Neural cell (in vitro differentiated cells): ENCODE results near the gene TLCD2. TPM values are rescaled to one million over a fixed set of nuclear protein-coding genes. Genes with fewer than 3 reads are reported as not detected.
"Not testable (repeated sequence)": the region's sequence is repeated elsewhere in the genome, so short reads cannot be mapped to it uniquely, and the experiment has no call there.

ENCODE experiments used
- H2AFZ ChIP-seq: fragments of 200-600, 300-800 bp; sonication (generic), shearing (Covaris generic); 2 replicates; pipeline ENCODE4 v1.6.0; 2014; ENCODE audit warnings: low read depth, mild to moderate bottlenecking, antibody characterized with exemption, low read length, moderate library complexity
- H3F3A ChIP-seq: fragments of 200-600 bp; shearing (Covaris generic); 2 replicates; pipeline ENCODE4 v1.6.1; 2016; ENCODE audit warnings: mild to moderate bottlenecking, moderate library complexity, mixed read lengths, antibody characterized with exemption, low read length; ENCODE audit not compliant: insufficient read depth, poor library complexity, severe bottlenecking
- H3K27ac ChIP-seq: fragments of 200-600, 300-800 bp; sonication (generic), shearing (Covaris generic); 2 replicates; pipeline ENCODE4 v1.5.1; 2014; ENCODE audit warnings: mild to moderate bottlenecking, low read length, moderate library complexity
- H3K27me3 ChIP-seq: fragments of 300-800, 200-600 bp; sonication (generic), shearing (Covaris generic); 2 replicates; pipeline ENCODE4 v1.6.0; 2014; ENCODE audit warnings: mild to moderate bottlenecking, low read depth, low read length, moderate library complexity; ENCODE audit not compliant: insufficient read depth
- H3K36me3 ChIP-seq: fragments of 300-800, 200-600 bp; sonication (generic), shearing (Covaris generic); 2 replicates; pipeline ENCODE4 v1.5.1; 2014; ENCODE audit warnings: mild to moderate bottlenecking, antibody characterized with exemption, low read length, moderate library complexity; ENCODE audit not compliant: insufficient read depth
- H3K4me2 ChIP-seq: fragments of 300-800, 200-600 bp; sonication (generic), shearing (Covaris generic); 2 replicates; pipeline ENCODE4 v1.6.0; 2014; ENCODE audit warnings: mild to moderate bottlenecking, low read length
- H3K4me3 ChIP-seq: fragments of 300-800, 200-600 bp; sonication (generic), shearing (Covaris generic); 2 replicates; pipeline ENCODE4 v1.5.1; 2014; ENCODE audit warnings: mild to moderate bottlenecking, low read length, moderate library complexity
- H3K79me2 ChIP-seq: fragments of 200-600 bp; shearing (Covaris generic); replicated peaks from 2 replicates; pipeline ENCODE4 v1.6.0; 2014; ENCODE audit warnings: mild to moderate bottlenecking, low read length, moderate library complexity; ENCODE audit not compliant: insufficient read depth
- H3K9ac ChIP-seq: fragments of 300-800, 200-600 bp; sonication (generic), shearing (Covaris generic); 2 replicates; pipeline ENCODE4 v1.6.1; 2016; ENCODE audit warnings: mild to moderate bottlenecking, low read length, mixed read lengths
- H3K9me2 ChIP-seq: fragments of 200-600 bp; shearing (Covaris generic); 2 replicates; pipeline ENCODE4 v1.6.1; 2016; ENCODE audit warnings: mild to moderate bottlenecking, low read length, mixed read lengths; ENCODE audit not compliant: insufficient read depth
- H3K9me3 ChIP-seq: fragments of 200-600, 300-800 bp; sonication (generic), shearing (Covaris generic); 2 replicates; pipeline ENCODE4 v1.6.1; 2016; ENCODE audit warnings: mild to moderate bottlenecking, mixed run types, low read length, moderate library complexity, mixed read lengths
- H4K20me1 ChIP-seq: fragments of 200-600 bp; shearing (Covaris generic); 2 replicates; pipeline ENCODE4 v1.6.1; 2016; ENCODE audit warnings: mild to moderate bottlenecking, mixed run types; ENCODE audit not compliant: insufficient read depth
- EP300 ChIP-seq: fragments of 450-650 bp; conservative IDR thresholded peaks from 2 replicates; pipeline ENCODE4 v1.6.1; 2014; ENCODE audit warnings: antibody characterized with exemption, mild to moderate bottlenecking, moderate library complexity; ENCODE audit not compliant: poor library complexity, severe bottlenecking
- EZH2 ChIP-seq: fragments of 200-600, 300-800 bp; shearing (Covaris generic), sonication (generic); IDR thresholded peaks from 2 replicates; pipeline ENCODE4 v1.6.1; 2014; ENCODE audit warnings: antibody characterized with exemption, low read length, borderline replicate concordance, mild to moderate bottlenecking; ENCODE audit not compliant: insufficient read depth, poor library complexity, severe bottlenecking
- MXI1 ChIP-seq: fragments of 450-650 bp; conservative IDR thresholded peaks from 2 replicates; pipeline ENCODE4 v1.6.1; 2014; ENCODE audit warnings: antibody characterized with exemption, mild to moderate bottlenecking; ENCODE audit not compliant: poor library complexity, severe bottlenecking
- POLR2AphosphoS5 ChIP-seq: IDR thresholded peaks from 2 replicates; pipeline ENCODE4 v1.6.1; 2012
- RAD21 ChIP-seq: fragments of 450-650 bp; conservative IDR thresholded peaks from 2 replicates; pipeline ENCODE4 v1.6.1; 2014; ENCODE audit warnings: antibody characterized with exemption, mild to moderate bottlenecking, moderate library complexity
- REST ChIP-seq: IDR thresholded peaks from 2 replicates; pipeline ENCODE4 v1.6.1; 2012; ENCODE audit warnings: borderline replicate concordance
- SMC3 ChIP-seq: fragments of 450-650 bp; conservative IDR thresholded peaks from 2 replicates; pipeline ENCODE4 v1.6.1; 2014; ENCODE audit warnings: antibody characterized with exemption, mild to moderate bottlenecking, moderate library complexity; ENCODE audit not compliant: poor library complexity
- TAF1 ChIP-seq: IDR thresholded peaks from 2 replicates; pipeline ENCODE4 v1.6.1; 2012; ENCODE audit warnings: low read depth
- polyA plus RNA-seq: library from polyadenylated mRNA; depleted of rRNA; stranded (reverse); fragments of >200 nt; gene quantifications from 2 replicates; pipeline ENCODE4 v1.2.3, GENCODE V29; 2014
- TF ChIP-seq, protein P1 (sequence below): fragments of 450-650 bp; IDR thresholded peaks from 2 replicates; pipeline ENCODE4 v1.5.1; 2014; ENCODE audit warnings: antibody characterized with exemption, mild to moderate bottlenecking, moderate library complexity; ENCODE audit not compliant: poor library complexity, severe bottlenecking

Gene TLCD2
- polyA plus RNA-seq, 1 donor from 2014 or later = 0.14 TPM

- no peaks in the 10 kb centered on the region for H3F3A ChIP-seq
- peak within 1 kb of the TSS; percentile 76 for H3K4me2 ChIP-seq
- H2AFZ ChIP-seq = peak within 1 kb of the TSS; percentile 63
- no peaks in the 10 kb centered on the region for H3K9me2 ChIP-seq
- no peaks in the 10 kb centered on the region for H3K27me3 ChIP-seq
- H3K9ac ChIP-seq = peak within 1 kb of the TSS; percentile 64
- no peaks in the 10 kb centered on the region for H4K20me1 ChIP-seq
- peak within 1 kb of the TSS; percentile 80 for H3K4me3 ChIP-seq
- peak; percentile 94 for TF ChIP-seq MXI1
- no peak for TF ChIP-seq RAD21
- TF ChIP-seq, protein P1, sequence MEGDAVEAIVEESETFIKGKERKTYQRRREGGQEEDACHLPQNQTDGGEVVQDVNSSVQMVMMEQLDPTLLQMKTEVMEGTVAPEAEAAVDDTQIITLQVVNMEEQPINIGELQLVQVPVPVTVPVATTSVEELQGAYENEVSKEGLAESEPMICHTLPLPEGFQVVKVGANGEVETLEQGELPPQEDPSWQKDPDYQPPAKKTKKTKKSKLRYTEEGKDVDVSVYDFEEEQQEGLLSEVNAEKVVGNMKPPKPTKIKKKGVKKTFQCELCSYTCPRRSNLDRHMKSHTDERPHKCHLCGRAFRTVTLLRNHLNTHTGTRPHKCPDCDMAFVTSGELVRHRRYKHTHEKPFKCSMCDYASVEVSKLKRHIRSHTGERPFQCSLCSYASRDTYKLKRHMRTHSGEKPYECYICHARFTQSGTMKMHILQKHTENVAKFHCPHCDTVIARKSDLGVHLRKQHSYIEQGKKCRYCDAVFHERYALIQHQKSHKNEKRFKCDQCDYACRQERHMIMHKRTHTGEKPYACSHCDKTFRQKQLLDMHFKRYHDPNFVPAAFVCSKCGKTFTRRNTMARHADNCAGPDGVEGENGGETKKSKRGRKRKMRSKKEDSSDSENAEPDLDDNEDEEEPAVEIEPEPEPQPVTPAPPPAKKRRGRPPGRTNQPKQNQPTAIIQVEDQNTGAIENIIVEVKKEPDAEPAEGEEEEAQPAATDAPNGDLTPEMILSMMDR = peak; percentile 17
- TF ChIP-seq EZH2 = no peak
- TF ChIP-seq POLR2AphosphoS5 = peak; percentile 50
- peak; percentile 10 for TF ChIP-seq SMC3
- no peaks in the 10 kb centered on the region for H3K79me2 ChIP-seq
- H3K9me3 ChIP-seq = no peaks in the 10 kb centered on the region
- H3K36me3 ChIP-seq = no peaks in the 10 kb centered on the region
- H3K27ac ChIP-seq = no peak within 1 kb of the TSS
Observed at GRCh38 chr17:1724351-1724868, 14.2 kb upstream of the TLCD2 start, which contains the start of gene WDR81. Gene WDR81, plus strand, starts transcription at chr17:1724704. Its CDS starts 256 bp downstream, at chr17:1724960.

DNA sequence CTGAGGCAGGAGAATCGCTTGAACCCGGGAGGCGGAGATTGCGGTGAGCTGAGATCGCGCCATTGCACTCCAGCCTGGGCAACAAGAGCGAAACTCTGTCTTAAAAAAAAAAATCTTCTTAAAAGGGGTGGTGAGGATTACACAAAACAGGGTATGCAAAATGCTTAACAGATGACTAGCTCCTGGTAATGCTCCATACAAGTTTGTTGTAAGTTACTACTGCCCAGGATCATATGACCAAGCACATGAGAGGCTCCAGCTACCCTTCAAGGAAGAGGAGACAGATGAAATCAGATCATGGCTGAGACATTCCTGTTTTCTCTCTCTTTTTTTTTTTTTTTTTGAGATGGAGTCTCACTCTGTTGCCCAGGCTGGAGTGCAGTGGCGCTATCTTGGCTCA is 11.8 kb upstream of the TLCD2 start:
- not testable (repeated sequence) for H4K20me1 ChIP-seq, H3K36me3 ChIP-seq, H3K9me3 ChIP-seq, H3F3A ChIP-seq, H3K4me2 ChIP-seq, H3K79me2 ChIP-seq, H2AFZ ChIP-seq, H3K9me2 ChIP-seq, H3K27ac ChIP-seq, H3K4me3 ChIP-seq, H3K27me3 ChIP-seq, H3K9ac ChIP-seq

GRCh38 chr17:1720856-1721386 is 10.7 kb upstream of the TLCD2 start:
- no peak overlapping the region for H3K9ac ChIP-seq
- no peaks in the 10 kb centered on the region for H3K79me2 ChIP-seq
- TF ChIP-seq RAD21 (peak; percentile 87), MXI1 (no peak), REST (no peak), EZH2 (no peak), EP300 (no peak), POLR2AphosphoS5 (no peak), TAF1 (no peak), SMC3 (peak; percentile 82)
- TF ChIP-seq, protein P1 = peak; percentile 95
- H3K9me3 ChIP-seq = no peaks in the 10 kb centered on the region
- H3K4me3 ChIP-seq = no peak overlapping the region
- H3F3A ChIP-seq = peaks cover 4% of the 10 kb centered on the region
- H4K20me1 ChIP-seq = no peaks in the 10 kb centered on the region
- no peak overlapping the region for H3K27ac ChIP-seq
- H3K27me3 ChIP-seq = no peaks in the 10 kb centered on the region
- no peaks in the 10 kb centered on the region for H3K36me3 ChIP-seq
- H2AFZ ChIP-seq = no peak overlapping the region
- H3K9me2 ChIP-seq = no peaks in the 10 kb centered on the region
- no peak overlapping the region for H3K4me2 ChIP-seq
